Esophagus squamous epithelium (tissue), 5 donors: ENCODE results near the gene ZNF280A. TPM values are rescaled to one million over a fixed set of nuclear protein-coding genes. Genes with fewer than 3 reads are reported as not detected.

ENCODE experiments used
- DNase-seq: peaks from one replicate; lab custom pipeline; 2025; lab: John Stamatoyannopoulos, UW
- H3K27ac ChIP-seq, 4 donors: fragments of 200-600 bp; sonication (generic); one replicate each; pipeline ENCODE4 v1.5.1; 2016 to 2019; ENCODE audit warnings: mild to moderate bottlenecking in 1 of 4
- H3K27me3 ChIP-seq, 4 donors: fragments of 200-600 bp; sonication (generic); 1 replicate in 3 of 4; 2 replicates in 1 of 4; pipeline versions ENCODE4 v1.5.1 to v1.6.0; 2017 to 2021; ENCODE audit warnings: antibody characterized with exemption in 1 of 4
- H3K36me3 ChIP-seq, 3 donors: fragments of 200-600 bp; sonication (generic); one replicate each; pipeline ENCODE4 v1.5.1; 2016 to 2019
- H3K4me1 ChIP-seq, 3 donors: fragments of 200-600 bp; sonication (generic); one replicate each; pipeline ENCODE4 v1.5.1; 2017 to 2019
- H3K4me3 ChIP-seq, 4 donors: fragments of 200-600 bp; sonication (generic); 1 replicate in 3 of 4; 2 replicates in 1 of 4; pipeline ENCODE4 v1.5.1; 2016 to 2019; ENCODE audit warnings: mild to moderate bottlenecking in 2 of 4, moderate library complexity in 1 of 4
- H3K9me3 ChIP-seq, 3 donors: fragments of 200-600 bp; sonication (generic); one replicate each; pipeline ENCODE4 v1.5.1; 2016 to 2019
- POLR2A ChIP-seq, 4 donors: fragments of 450-650 bp; IDR thresholded peaks; one replicate each; pipeline ENCODE4 v1.6.1; 2017; ENCODE audit warnings: antibody characterized with exemption in 4 of 4, mild to moderate bottlenecking in 4 of 4, moderate library complexity in 3 of 4
- WGBS, 2 donors: methylation state at CpG; one replicate each; pipeline ENCODE4 v1.1.5; 2018; 5-methylcytosine and 5-hydroxymethylcytosine counted together
- intact Hi-C: fragments of 100-400 bp; cut with DNase I; formaldehyde crosslinking; loops from one replicate; pipeline ENCODE4 v1.15.0; 2022
- total RNA-seq, 4 donors: library from RNA; depleted of rRNA; stranded (reverse); fragments of >200 nt; gene quantifications; one replicate each; pipeline ENCODE4 v1.1.0, GENCODE V29; 2016
- TF ChIP-seq, protein P1 (sequence below), 6 experiments: fragments of 450-650 bp in 4 of 6; fragments of 200-600 bp in 2 of 6; sonication (generic) in 2 of 6; IDR thresholded peaks; one replicate each; pipeline ENCODE4 v1.5.1; 2016 to 2019; ENCODE audit warnings: antibody characterized with exemption in 6 of 6, mild to moderate bottlenecking in 4 of 6, moderate library complexity in 4 of 6
- donor health status: DM: yes; HTN: yes; CAD: no.

Gene ZNF280A
- total RNA-seq, 4 donors from 2014 or later = not detected

GRCh38 chr22:22550789-22551434 lies 30.8 kb upstream of the ZNF280A start:
- no peak for TF ChIP-seq POLR2A (IDR thresholded peaks at IDR 0.05)
- TF ChIP-seq, protein P1, sequence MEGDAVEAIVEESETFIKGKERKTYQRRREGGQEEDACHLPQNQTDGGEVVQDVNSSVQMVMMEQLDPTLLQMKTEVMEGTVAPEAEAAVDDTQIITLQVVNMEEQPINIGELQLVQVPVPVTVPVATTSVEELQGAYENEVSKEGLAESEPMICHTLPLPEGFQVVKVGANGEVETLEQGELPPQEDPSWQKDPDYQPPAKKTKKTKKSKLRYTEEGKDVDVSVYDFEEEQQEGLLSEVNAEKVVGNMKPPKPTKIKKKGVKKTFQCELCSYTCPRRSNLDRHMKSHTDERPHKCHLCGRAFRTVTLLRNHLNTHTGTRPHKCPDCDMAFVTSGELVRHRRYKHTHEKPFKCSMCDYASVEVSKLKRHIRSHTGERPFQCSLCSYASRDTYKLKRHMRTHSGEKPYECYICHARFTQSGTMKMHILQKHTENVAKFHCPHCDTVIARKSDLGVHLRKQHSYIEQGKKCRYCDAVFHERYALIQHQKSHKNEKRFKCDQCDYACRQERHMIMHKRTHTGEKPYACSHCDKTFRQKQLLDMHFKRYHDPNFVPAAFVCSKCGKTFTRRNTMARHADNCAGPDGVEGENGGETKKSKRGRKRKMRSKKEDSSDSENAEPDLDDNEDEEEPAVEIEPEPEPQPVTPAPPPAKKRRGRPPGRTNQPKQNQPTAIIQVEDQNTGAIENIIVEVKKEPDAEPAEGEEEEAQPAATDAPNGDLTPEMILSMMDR (IDR thresholded peaks at IDR 0.05) = no peak
- Histone ChIP-seq H3K9me3 (no peaks in the 10 kb centered on the region), H3K36me3 (no peaks in the 10 kb centered on the region), H3K4me1 (no peaks in the 10 kb centered on the region), H3K27me3 (peaks cover 0 to 6% (median 0%) of the 10 kb centered on the region in 4 donors), H3K4me3 (no peak overlapping the region), H3K27ac (no peak overlapping the region)
- intact Hi-C loops = no loop called here
- WGBS, 2 donors = 84 to 89% methylated on average over 3 to 7 of the region's 8 CpGs
- DNase-seq = no peak

DNA sequence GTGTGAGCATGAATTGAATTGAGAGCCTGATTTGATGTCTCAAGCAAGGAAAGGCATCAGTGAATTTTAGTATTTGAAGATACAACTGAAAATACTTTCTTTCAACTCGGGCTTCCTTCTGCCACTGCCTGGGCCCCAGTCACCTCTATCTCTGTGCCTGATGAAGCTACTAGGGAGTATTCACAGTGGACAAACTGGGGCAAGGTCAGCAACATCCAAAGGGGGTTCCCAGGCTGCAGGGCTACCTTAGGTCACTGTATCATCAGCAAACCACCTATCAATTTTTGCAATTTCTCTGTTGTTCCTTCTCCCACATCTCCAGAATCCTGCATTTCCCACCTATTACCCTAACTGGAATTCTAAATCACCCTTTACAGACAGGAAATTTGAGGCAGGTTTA lies 28.8 kb upstream of the ZNF280A start:
- Histone ChIP-seq H3K36me3 (no peaks in the 10 kb centered on the region), H3K4me1 (no peaks in the 10 kb centered on the region), H3K27me3 (peaks cover 0 to 12% (median 0%) of the 10 kb centered on the region in 4 donors), H3K27ac (no peak overlapping the region), H3K9me3 (no peaks in the 10 kb centered on the region), H3K4me3 (no peak overlapping the region)
- intact Hi-C loops = no loop called here
- no peak for TF ChIP-seq POLR2A (IDR thresholded peaks at IDR 0.05)
- TF ChIP-seq, protein P1 (IDR thresholded peaks at IDR 0.05) = no peak
- 60 to 83% methylated on average over 1 of the region's 1 CpG for WGBS, 2 donors
- DNase-seq = no peak

DNA sequence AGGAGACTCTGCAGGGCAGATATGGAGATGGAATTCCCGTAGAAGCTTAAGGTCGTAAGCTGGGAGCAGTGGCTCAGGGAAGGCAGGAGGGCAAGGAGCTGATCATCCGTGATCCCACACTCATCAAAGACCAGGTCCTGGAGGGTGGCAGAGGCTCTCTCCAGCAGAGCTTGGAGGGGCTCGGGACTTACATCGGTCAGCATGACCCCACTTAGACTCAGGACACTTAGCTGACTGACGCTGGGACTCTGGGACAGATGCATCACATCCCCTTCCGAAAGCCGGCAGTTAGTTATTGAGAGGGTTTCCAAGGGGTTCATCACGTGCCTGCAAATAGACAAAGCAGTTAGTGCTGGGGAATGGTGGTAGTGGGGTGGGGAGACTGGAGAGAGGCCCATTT lies 28.2 kb upstream of the ZNF280A start:
- H3K27me3 ChIP-seq = peaks cover 0 to 14% (median 0%) of the 10 kb centered on the region in 4 donors
- TF ChIP-seq POLR2A (IDR thresholded peaks at IDR 0.05) = no peak
- TF ChIP-seq, protein P1 (IDR thresholded peaks at IDR 0.05) = no peak
- no peak overlapping the region for H3K27ac ChIP-seq
- 63 to 69% methylated on average over 5 to 8 of the region's 9 CpGs for WGBS, 2 donors
- no peaks in the 10 kb centered on the region for H3K36me3 ChIP-seq
- no peaks in the 10 kb centered on the region for H3K4me1 ChIP-seq
- no peaks in the 10 kb centered on the region for H3K9me3 ChIP-seq
- DNase-seq = no peak
- intact Hi-C loops = no loop called here
- H3K4me3 ChIP-seq = no peak overlapping the region

DNA sequence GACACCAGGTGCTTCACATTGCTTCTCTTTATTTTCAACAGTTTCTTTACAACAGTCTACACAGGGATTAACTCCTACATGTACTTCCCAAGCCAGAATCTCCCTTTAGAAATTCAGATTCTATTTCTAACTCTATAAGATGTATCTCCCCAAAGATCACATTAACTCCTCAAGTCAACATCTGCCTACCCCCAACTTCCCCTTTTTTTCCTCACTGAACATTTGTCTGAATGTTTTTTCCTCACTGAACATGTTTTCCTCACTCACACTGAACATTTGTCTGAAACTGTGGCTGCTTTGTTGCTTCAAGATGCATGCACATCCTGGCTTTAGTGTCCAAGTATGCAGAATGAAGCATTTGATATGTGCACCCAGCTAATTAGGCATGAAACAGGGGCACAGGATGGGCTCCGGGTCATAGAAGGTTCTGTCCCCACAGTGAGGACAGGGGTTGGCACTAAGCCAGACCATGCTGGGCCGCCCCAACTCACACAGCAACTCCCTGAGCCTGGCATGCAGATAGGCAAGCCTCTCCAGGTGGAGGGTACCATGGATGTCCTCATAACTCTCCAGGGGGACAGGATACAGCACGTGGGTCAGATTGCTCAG lies 27.7 kb upstream of the ZNF280A start:
- Histone ChIP-seq H3K27ac (no peak overlapping the region), H3K4me3 (no peak overlapping the region), H3K9me3 (no peaks in the 10 kb centered on the region), H3K36me3 (no peaks in the 10 kb centered on the region), H3K4me1 (no peaks in the 10 kb centered on the region), H3K27me3 (peaks cover 0 to 14% (median 0%) of the 10 kb centered on the region in 4 donors)
- no peak for DNase-seq
- TF ChIP-seq, protein P1 (IDR thresholded peaks at IDR 0.05) = no peak
- no peak for TF ChIP-seq POLR2A (IDR thresholded peaks at IDR 0.05)
- 0 to 26% methylated on average over 1 to 3 of the region's 3 CpGs for WGBS, 2 donors
- intact Hi-C loops = no loop called here

GRCh38 chr22:22547226-22547625 lies 27.2 kb upstream of the ZNF280A start:
- no peaks in the 10 kb centered on the region for H3K4me1 ChIP-seq
- intact Hi-C loops = no loop called here
- no peak overlapping the region for H3K27ac ChIP-seq
- H3K9me3 ChIP-seq = no peaks in the 10 kb centered on the region
- peaks cover 0 to 14% (median 0%) of the 10 kb centered on the region in 4 donors for H3K27me3 ChIP-seq
- no peak overlapping the region for H3K4me3 ChIP-seq
- no peaks in the 10 kb centered on the region for H3K36me3 ChIP-seq
- TF ChIP-seq, protein P1 (IDR thresholded peaks at IDR 0.05) = no peak
- no peak for TF ChIP-seq POLR2A (IDR thresholded peaks at IDR 0.05)
- 58 to 78% methylated on average over 2 to 3 of the region's 3 CpGs for WGBS, 2 donors
- DNase-seq = no peak
